Measurements from ENCODE around the gene HS6ST3.
"Not testable (repeated sequence)": the region's sequence is repeated elsewhere in the genome, so short reads cannot be mapped to it uniquely, and the experiment has no call there.

Gene HS6ST3

DNA sequence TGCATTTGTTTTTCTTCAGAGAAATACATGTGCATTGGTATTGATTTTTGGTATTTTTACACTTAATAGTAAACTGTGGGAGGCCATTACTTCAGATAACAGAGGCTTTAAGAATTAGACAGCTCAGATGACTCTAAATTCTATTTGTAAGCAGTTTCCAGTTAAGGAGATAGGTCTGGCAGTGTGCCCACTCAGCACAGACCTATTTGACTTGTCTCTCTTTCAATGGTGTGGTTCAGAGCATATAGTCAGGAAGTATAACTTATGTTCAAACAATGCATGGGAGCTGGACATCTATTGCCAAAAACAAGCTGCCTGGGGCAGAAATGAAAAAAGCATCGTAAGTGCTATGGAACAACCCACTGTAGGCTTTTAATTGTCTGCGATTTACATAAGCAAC, 370.7 kb downstream of the HS6ST3 start:
- peak; percentile 87 for DNase-seq

DNA sequence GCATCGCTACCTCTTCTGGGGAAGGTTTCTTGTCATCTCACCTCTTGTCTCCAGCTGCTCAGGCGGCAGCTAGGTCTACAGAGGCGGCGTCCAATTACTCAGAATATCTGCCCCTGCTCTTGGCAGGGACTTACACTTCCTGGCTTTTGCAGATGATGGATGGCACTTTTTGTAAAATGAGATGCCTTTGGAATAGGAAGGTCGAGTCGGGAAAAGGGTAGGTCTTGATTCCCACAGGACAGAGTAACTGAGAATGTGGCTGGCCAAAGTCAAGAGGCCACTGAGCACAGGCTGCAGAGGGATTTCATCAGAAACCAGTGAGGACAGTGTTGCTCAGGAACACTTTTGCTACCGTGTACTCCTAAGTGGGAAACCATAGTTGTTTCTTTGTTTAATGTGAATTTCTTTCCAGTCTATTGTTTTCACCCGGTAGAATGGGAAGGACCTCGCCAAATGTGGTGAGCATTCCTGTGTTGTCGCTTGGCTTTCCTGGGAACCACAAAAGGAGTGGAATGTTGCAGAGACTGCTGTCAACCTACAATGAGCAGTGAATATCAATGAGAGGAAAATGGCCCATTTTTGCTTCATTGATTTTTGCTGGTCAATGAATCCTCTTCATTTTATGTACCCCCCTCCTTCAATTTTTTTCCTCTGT, 383.7 kb downstream of the HS6ST3 start:
- DNase-seq = no peak

DNA sequence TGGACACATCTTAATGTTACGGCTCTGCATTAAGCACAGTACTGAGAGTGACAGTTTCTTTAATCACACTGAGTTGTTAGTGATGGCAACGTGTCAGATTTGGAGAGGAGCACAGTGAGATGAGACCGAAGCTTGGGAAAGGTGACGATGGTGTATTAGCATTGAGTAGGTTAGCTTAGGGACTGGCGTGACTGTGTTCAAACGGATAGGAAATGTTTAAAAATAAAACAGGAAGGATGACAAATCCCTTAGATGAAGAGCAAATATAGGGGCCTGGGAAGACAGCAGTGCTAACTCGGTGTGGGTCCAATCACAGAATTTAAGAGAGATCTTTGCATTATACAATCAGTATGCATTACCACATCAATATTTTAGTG, 384.3 kb downstream of the HS6ST3 start:
- DNase-seq = no peak

DNA sequence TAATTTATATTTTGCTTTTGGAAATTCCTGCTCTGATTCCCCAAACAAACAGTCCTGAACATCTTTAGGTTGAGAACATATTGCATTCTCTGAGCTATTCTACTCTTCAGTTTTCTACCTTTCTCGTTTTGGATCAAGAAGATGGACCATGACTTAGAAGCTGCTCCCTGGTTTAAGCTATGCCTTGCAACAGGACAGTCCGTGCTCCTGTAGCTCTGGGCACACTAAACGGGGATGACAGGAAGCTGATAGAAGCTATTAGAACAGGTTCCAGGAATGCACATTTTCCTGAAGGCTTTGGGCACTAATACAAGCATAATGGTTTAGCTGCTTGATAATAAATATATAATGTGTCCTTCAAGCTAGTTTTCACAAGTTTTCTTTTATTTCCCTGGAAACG, 385.2 kb downstream of the HS6ST3 start:
- DNase-seq = no peak

DNA sequence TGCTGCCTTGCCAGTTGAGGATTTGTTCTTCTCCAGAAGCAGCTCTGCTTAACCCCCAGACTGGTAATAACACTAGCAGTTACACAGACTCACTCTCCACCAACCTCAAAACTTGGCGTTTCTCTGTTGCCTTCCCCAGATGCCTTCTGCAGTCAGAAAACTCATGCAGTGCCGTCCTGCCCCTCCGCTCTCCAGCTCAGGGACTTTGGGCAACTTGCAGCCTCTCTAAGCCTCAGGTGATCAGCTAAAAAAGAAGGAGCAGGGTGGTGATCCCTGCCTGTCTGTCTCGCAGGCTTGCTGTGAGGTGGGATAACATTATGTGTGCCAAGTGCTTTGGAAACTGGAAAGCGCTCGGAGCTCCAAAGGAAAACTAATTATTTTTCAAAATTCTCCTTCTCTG, 391.6 kb downstream of the HS6ST3 start:
- DNase-seq = no peak

DNA sequence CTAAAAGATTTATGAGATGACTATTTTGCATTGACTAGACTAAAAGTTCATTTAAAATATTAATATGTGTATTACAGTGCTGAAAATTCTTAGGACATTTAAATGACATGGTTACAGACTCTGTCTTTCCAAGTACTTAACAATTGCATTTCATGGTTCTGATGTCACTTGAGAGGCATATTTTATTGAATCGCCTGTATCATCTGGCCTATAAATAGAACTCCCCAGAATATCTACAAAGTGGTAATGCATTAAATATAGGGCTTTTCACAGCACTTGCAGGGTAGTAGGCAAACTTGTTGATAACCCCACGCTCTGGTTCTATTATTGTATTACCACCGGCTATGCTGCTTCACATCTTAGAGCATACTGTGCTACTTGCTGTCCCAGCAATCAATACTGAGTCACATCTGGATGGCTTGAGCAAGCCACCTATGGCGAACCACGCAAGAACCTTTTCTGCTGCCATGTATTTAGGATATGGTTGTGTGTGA, 400.6 kb downstream of the HS6ST3 start:
- no peak for DNase-seq

DNA sequence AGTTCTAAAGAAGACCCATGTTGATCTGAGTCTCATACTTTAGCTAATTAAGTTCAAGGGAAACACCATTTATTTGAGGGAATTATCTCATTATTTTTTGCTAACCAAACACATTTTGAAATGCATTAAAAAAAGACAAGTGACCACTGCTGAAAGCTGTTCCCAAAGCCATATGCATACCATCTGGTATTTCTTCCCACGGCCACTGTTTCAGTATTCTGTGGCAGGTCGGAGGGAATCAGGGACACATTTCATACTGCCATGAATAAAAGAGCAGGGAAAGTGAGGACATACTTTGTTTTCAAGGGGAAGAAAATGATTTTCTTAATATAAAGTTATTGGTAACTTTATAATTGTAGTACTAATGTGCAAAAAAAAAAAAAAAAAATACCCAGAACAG, 401.2 kb downstream of the HS6ST3 start:
- DNase-seq = no peak

DNA sequence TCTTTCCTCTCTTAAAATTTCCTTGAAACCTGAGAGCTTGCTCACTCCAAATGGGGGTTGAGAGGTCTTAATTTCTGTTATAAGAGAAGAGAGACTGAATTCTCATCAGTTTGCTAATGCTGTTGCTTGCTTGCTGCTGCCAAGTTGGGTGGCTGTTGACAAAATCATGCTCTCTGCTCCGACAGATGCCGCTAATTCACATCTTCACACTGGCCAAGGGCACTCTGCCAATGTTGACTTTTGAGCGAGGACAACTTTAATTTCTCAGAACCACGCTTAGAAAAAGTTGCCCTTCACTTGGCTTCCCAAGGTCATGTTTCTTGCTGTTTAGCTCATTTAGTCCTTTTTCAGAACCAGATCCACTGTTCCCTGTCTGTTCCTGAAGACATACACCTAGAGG, 402.9 kb downstream of the HS6ST3 start:
- DNase-seq = no peak

DNA sequence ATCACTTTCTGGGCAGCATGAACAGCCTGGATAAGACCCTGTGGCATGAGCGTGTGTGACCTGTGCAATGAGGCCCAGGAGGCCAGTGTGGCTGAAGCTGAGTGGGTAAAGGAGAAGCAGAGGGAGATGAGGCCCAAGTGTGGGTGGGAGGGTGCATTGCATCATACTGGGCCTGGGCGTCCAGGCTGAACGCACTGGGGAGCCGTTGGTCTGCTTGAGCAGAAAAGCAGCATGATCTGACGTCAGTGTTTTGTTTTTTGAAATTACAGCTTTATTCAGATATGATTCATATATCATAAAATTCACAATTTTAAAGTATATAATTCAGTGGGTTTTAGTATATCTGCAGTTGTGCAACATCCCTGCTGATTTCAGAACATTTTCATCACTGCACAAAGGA, 409.7 kb downstream of the HS6ST3 start:
- DNase-seq = no peak

DNA sequence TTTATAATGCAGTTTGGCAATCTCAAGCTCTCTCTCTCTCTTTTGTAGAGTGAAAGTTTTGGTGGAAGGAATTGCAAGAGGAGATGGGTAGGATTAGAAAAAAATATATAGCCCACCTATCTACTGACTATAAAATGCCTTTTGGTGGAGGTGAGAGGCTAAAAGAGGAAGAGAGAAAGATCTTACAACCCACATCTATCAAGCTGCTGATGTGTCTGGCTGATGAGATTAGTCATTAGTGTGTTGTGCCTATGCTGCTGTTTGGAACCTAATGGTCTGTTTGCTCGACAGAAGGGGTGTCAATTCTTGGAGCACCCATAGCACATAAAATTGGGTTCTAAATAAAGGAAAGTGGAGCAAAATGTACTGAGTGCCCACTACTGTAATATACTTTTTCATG, 411.0 kb downstream of the HS6ST3 start:
- DNase-seq = no peak

DNA sequence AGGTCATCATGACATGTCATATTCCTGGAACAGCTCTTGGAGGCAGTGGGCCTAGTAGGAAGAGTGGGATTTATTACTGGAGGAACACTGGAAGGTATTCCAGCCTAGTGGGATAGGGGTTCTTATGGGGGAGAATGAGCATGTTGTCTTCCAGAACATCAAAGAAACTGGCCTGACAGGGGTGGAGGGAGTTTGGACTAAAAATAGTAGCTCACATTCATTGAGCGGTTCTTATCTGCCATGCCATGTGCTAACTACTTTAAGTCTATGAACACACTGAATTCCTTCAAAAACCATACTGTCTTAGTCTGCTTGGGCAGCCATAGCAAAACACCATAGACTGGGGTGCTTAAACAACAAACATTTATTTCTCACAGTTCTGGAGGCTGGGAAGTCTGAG, 413.6 kb downstream of the HS6ST3 start:
- no peak for DNase-seq

DNA sequence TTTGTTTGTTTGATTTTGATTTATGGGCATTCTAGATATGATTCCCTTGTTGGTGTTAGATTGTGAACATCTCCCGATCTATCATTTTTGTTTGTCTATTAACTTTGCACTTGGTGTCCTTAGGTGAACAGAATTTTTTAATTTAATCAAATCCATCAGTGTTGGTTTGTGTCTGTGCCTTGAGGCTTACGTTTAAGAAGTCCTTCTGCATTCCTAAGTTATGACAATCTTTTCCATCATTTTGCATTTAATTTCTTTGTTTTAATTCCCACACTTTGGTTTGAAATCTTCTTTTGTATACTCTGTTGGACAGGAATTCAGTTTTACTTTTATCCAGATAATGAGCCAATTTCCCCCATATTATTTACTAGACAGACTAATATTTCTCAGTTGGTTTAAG, 421.7 kb downstream of the HS6ST3 start:
- DNase-seq = no peak

DNA sequence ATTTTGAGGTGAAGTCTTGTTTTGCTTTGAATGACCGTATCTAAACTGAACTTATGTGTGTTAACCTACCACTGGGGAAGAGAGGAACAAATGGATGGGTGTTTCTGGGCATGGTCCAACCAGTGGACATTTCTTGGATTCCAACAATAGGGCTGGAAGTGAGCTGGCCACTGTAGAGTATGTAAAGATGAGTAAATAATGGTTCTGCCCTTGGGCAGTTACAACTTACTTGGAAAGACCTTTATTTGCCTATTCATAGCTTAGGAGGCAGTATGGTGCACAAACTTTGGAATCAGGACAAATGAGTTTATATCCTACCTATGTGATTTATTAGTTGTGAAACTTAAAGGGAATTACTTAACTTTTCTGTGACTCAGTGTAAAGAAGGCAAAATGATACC, 429.5 kb downstream of the HS6ST3 start:
- DNase-seq = no peak

DNA sequence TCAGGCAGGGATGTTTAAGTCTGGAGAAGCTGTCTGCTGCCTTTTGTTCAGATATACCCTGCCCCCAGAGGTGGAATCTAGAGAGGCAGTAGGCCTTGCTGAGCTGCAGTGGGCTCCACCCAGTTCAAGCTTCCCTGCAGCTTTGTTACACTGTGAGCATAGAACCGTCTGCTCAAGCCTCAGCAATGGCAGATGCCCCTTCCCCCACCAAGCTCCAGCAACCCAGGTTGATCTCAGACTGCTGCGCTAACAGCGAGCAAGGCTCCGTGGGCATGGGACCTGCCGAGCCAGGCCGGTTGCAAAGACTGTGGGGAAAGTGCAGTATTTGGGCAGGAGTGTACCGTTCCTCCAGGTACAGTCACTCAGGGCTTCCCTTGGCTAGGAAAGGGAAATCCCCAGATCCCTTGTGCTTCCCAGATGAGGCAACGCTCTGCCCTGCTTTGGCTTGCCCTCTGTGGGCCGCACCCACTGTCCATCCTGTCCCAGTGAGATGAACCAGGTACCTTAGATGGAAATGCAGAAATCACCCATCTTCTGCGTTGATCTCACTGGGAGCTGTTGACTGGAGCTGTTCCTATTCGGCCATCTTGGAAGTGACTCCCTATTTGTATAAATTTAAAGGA, 434.6 kb downstream of the HS6ST3 start:
- DNase-seq = not testable (repeated sequence)

DNA sequence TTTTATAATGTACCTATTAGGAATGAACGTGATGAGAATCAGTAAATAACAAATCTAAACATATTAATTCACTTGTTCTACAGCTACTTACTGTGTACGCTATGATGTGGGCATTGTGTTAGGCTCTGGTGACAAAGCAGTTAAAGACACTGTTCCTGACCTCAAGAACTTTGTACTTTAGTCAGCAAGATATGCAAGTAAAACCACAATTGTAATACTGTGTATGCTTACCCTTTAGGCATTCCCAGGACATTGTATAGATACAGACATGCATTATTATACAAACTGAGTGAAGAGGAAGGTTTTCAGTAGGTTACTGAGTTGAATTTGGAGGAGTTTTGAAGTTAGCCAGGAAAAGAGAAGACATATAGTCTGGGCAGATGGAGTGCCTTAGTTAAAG, 435.8 kb downstream of the HS6ST3 start:
- DNase-seq = no peak

DNA sequence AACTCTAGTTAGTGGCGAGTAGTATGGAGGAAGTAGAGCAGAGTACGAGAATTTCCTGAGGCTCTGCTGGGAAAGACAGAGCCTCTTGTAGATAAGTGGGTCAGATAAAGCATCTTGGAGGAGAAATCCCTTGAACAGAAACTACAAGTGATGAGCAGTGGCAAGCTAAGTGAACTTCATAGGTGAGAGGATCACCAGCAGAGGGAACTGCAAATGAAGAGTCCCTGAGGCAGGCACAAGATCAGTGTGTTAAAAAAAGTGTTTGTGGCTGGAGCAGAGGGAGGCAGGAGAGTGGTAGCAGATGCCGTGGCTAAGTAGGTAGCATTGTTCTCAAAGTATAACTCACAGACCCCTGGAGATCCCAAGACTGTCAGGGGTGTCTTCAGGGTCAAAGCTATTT, 437.6 kb downstream of the HS6ST3 start:
- no peak for DNase-seq

DNA sequence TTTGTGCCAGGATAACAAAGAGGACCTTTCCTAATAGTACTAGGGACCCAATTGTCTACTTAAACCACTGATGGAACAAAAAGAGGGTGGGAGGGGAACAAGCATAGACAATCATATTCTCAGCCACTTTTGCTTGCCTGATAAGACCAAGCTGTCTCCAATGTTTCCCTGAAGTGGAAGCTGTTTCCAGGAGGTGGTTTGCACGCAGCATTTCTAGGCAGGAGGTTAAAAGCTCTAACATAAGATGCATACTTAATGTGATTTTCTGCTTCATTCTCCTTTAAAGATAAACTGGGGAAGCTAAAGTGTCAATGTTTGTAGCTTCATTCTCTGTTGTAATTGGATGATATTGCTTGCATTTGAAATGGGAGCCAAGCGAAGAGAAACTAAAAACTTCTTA, 442.9 kb downstream of the HS6ST3 start:
- DNase-seq = no peak

DNA sequence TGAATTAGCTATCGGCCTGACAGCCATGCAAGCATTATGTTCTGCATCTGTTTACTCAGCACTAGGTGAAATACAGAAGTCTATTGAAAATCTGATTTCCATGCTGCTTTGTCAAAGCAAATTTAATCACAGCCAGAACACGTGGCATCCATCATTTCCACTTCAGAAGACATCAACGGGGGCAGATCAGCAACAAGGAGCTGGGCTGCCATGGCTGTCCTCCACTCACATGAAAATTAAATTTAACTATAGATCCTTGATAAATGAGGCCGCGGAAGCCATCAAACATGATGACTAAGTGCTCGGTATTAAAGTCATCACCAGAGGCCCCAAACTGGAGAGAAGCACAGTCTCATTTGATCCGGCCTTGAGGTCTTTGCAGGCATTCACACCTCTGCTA, 443.5 kb downstream of the HS6ST3 start:
- DNase-seq = no peak

DNA sequence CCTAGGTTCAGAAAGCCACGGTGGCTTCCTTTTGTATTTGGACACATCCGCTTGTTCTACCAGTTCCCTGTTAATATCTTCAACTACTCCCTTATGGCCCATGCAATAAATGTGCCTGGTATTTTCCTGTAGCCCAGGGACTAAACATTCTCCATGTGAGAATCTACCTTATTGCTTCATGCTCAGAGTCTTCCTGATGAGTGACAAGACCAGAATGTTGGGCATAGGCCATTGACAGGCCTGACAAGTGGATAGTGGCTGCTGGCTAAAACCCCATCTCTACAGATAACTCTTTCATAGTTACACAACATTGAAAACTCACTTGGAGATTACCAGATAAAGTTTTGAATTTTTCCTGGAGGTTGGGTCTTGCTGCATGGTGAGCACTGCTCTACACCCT, 449.9 kb downstream of the HS6ST3 start:
- DNase-seq = no peak

DNA sequence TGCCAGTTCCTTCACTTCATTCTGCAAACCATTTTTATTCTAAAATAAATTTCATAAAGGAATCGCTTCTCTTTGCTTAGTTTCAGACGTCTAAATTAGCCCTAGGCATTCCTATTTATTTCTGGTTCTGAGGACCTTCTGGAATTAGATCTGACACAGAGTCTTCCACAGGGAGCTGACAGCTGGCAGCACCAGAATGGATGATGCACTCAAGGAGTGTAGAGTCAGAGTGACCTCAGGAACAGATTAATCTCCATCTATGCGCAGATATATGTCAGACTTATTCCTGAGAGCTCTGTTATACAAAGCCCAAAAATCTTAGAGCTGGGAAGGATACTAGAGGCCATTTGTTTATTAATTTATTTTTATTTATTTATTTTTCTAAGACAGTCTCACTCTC, 450.8 kb downstream of the HS6ST3 start:
- DNase-seq = no peak

DNA sequence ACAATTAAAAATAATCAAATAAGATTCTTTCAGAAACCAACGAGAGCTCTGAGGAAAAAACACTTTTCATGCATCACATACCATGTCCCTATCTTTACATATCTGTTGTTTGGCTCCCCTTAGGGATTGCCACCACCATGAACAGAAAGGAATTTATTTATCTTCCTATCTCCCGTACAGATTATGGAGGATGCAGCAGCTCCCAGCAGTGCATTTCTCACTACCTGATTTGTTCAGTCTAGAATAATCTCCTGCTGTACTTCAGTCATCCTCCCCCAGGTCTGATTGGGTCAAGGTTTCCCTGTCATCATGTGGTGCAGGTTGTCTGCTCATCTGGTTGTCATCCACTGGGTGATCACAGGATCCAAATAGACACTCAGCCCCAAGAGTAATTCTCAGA, 453.1 kb downstream of the HS6ST3 start:
- no peak for DNase-seq

DNA sequence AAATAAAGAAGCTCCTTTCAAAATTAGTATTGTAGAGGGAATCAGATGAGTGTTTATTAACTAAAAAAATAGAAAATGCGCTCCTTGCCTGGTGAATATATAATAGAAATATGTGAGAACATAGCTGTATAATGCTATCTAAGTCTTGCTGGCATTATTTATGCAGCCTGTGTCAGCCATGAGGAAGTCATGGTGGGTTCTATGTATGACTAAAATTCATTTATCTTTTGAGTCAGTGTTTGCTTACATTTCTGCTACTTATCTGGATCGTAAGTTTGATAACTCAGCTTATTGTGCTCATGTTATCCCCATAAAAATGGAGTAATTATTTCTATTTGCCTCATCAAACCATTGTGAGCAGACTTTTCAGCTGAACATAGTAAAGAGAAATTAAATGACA, 455.1 kb downstream of the HS6ST3 start:
- no peak for DNase-seq

DNA sequence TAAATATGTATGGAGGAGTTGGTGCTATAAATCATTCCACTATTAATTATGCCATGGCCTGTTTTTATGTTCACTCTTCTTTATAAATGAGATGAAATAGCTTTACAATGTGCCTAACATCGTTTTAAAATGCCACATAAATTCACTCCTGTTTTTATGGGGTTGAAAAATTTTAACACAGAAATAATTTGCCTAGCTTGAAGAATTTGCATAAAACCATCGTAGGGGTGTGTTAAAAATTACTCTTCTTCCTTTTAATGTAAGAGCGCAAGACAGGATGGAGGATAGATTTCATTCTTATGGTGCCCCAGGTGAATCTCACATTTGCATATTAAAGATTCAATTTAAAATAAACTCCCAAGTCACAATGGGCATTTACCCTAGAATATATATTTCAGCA, 456.6 kb downstream of the HS6ST3 start:
- no peak for DNase-seq

DNA sequence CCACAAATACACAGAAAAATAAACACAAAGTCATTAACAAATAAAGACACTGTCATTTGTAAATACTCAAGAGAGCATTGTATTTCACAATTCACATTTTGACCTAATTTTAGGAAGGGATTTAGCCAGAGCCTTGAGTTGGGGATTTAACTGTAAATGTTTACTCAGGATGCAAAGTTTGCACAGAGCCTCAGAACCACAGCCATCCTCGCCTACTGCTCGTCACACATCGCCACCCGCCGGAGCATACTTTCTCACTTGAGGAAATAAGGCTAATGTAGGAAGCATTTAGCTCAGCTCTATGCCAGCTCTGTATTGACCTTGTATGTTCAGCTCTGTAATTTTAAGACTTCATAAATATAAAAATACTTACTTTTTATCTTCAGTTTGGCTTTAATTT, 461.6 kb downstream of the HS6ST3 start:
- no peak for DNase-seq

DNA sequence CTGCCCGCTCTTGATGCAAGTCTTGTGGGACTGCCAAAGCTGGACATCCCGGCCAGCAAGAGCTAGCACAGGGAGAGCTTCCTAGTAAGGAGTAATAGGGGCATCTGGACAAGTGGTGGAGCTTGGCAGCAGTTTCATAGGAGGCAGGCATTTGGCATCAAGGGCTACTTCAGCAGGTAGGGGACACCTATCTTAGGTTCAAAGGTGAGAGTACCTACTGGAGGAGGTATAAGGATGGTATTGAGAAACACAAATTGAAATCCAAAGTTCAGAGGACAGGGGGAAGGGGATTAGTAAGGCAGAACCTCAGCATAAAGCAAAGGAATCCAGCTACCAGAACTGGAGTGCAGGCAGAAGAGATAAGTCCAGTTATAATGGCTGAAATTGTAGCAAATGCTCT, 462.7 kb downstream of the HS6ST3 start:
- no peak for DNase-seq

All from NCI-H2081 treated with DMSO at 0.1 percent for 48 hours (cell line).